Immature natural killer cell (primary cell): ENCODE data around the gene PLXND1. TPM values are rescaled to one million over a fixed set of nuclear protein-coding genes. Genes with fewer than 3 reads are reported as not detected.
"Not testable (repeated sequence)": the region's sequence is repeated elsewhere in the genome, so short reads cannot be mapped to it uniquely, and the experiment has no call there.

ENCODE experiments used
- DNase-seq, 3 donors: peaks; one replicate each; pipeline ENCODE4 v3.0.0; 2022; ENCODE audit warnings: mixed read lengths in 1 of 3
- H3K27ac Mint-ChIP-seq, 6 donors: one replicate each; pipeline ENCODE4 v1.8.0; 2020; ENCODE audit warnings: mixed read lengths in 6 of 6, mild to moderate bottlenecking in 5 of 6, inconsistent platforms in 4 of 6, moderate library complexity in 3 of 6
- H3K27me3 Mint-ChIP-seq, 3 donors: one replicate each; pipeline ENCODE4 v1.8.0; 2020 to 2021; ENCODE audit warnings: low read depth in 3 of 3, mild to moderate bottlenecking in 3 of 3, mixed read lengths in 3 of 3, moderate library complexity in 3 of 3, inconsistent platforms in 1 of 3
- H3K36me3 Mint-ChIP-seq, 3 donors: one replicate each; pipeline ENCODE4 v1.8.0; 2020; ENCODE audit warnings: mixed read lengths in 3 of 3, inconsistent platforms in 2 of 3, mild to moderate bottlenecking in 2 of 3
- H3K4me1 Mint-ChIP-seq, 2 donors: one replicate each; pipeline ENCODE4 v1.8.0; 2020; ENCODE audit warnings: inconsistent platforms in 2 of 2, mild to moderate bottlenecking in 2 of 2, mixed read lengths in 2 of 2, moderate library complexity in 1 of 2
- H3K4me3 Mint-ChIP-seq, 5 donors: one replicate each; pipeline ENCODE4 v1.8.0; 2020; ENCODE audit warnings: mild to moderate bottlenecking in 5 of 5, mixed read lengths in 5 of 5, inconsistent platforms in 3 of 5, moderate library complexity in 3 of 5
- H3K9me3 Mint-ChIP-seq, 6 donors: one replicate each; pipeline ENCODE4 v1.8.0; 2020; ENCODE audit warnings: mild to moderate bottlenecking in 6 of 6, mixed read lengths in 6 of 6, inconsistent platforms in 4 of 6, moderate library complexity in 3 of 6
- polyA plus RNA-seq, 3 donors: library from polyadenylated mRNA; unstranded; fragments of 300-500 nt; fragmentation: Illumina TruSeq; gene quantifications; one replicate each; pipeline ENCODE4 v1.2.3, GENCODE V29; 2021

The PLXND1 gene
- polyA plus RNA-seq, 3 donors from 2014 or later: 3.1 to 30.2 (median 6.1) TPM

- H3K9me3 Mint-ChIP-seq, H3K4me3 Mint-ChIP-seq, H3K27me3 Mint-ChIP-seq, DNase-seq, H3K4me1 Mint-ChIP-seq, H3K27ac Mint-ChIP-seq: not testable (repeated sequence)
- H3K36me3 Mint-ChIP-seq: peaks cover 7 to 32% (median 18%) of the 10 kb centered on the region in 3 donors
Measured at GRCh38 chr3:129515108-129515820, 91.2 kb downstream of the PLXND1 start.

- no peak overlapping the region for H3K4me3 Mint-ChIP-seq
- DNase-seq: no peak
- no peaks in the 10 kb centered on the region for H3K9me3 Mint-ChIP-seq
- peaks cover 0 to 7% (median 2%) of the 10 kb centered on the region in 3 donors for H3K27me3 Mint-ChIP-seq
- no peak overlapping the region for H3K27ac Mint-ChIP-seq
- peaks cover 0 to 5% of the 10 kb centered on the region in 2 donors for H3K4me1 Mint-ChIP-seq
- H3K36me3 Mint-ChIP-seq: peaks cover 7 to 33% (median 17%) of the 10 kb centered on the region in 3 donors
Measured at GRCh38 chr3:129514563-129514962, 91.9 kb downstream of the PLXND1 start.

GRCh38 chr3:129514110-129514509, 92.4 kb downstream of the PLXND1 start:
- H3K4me1 Mint-ChIP-seq: peaks cover 0 to 5% of the 10 kb centered on the region in 2 donors
- H3K4me3 Mint-ChIP-seq: no peak overlapping the region
- H3K27me3 Mint-ChIP-seq: peaks cover 0 to 7% (median 2%) of the 10 kb centered on the region in 3 donors
- H3K27ac Mint-ChIP-seq: no peak overlapping the region
- peaks cover 7 to 35% (median 21%) of the 10 kb centered on the region in 3 donors for H3K36me3 Mint-ChIP-seq
- DNase-seq: no peak
- H3K9me3 Mint-ChIP-seq: no peaks in the 10 kb centered on the region

- Mint-ChIP-seq H3K9me3 (no peaks in the 10 kb centered on the region), H3K4me3 (no peak overlapping the region), H3K36me3 (peaks cover 8 to 35% (median 21%) of the 10 kb centered on the region in 3 donors), H3K27me3 (peaks cover 0 to 7% (median 2%) of the 10 kb centered on the region in 3 donors), H3K27ac (no peak overlapping the region), H3K4me1 (peaks cover 0 to 5% of the 10 kb centered on the region in 2 donors)
- no peak for DNase-seq
Measured at GRCh38 chr3:129513705-129514104, 92.8 kb downstream of the PLXND1 start.

- H3K4me3 Mint-ChIP-seq: no peak overlapping the region
- peak overlapping the region in 2 of 6 donors; percentile 37 to 56 for H3K27ac Mint-ChIP-seq
- no peak for DNase-seq
- H3K36me3 Mint-ChIP-seq: peaks cover 11 to 35% (median 21%) of the 10 kb centered on the region in 3 donors
- no peaks in the 10 kb centered on the region for H3K9me3 Mint-ChIP-seq
- H3K4me1 Mint-ChIP-seq: peaks cover 0 to 11% of the 10 kb centered on the region in 2 donors
- peaks cover 0 to 7% (median 2%) of the 10 kb centered on the region in 3 donors for H3K27me3 Mint-ChIP-seq
Measured at GRCh38 chr3:129512595-129512994, 93.9 kb downstream of the PLXND1 start.

GRCh38 chr3:129507181-129507831, 99.2 kb downstream of the PLXND1 start:
- peaks cover 2 to 9% (median 3%) of the 10 kb centered on the region in 3 donors for H3K27me3 Mint-ChIP-seq
- H3K4me3 Mint-ChIP-seq: no peak overlapping the region
- peaks cover 4 to 30% (median 21%) of the 10 kb centered on the region in 3 donors for H3K36me3 Mint-ChIP-seq
- DNase-seq: no peak
- H3K4me1 Mint-ChIP-seq: peaks cover 13 to 26% of the 10 kb centered on the region in 2 donors
- no peaks in the 10 kb centered on the region for H3K9me3 Mint-ChIP-seq
- H3K27ac Mint-ChIP-seq: no peak overlapping the region

- no peak overlapping the region for H3K27ac Mint-ChIP-seq
- no peak overlapping the region for H3K4me3 Mint-ChIP-seq
- DNase-seq: no peak
- H3K4me1 Mint-ChIP-seq: peaks cover 13 to 26% of the 10 kb centered on the region in 2 donors
- H3K36me3 Mint-ChIP-seq: peaks cover 4 to 24% (median 22%) of the 10 kb centered on the region in 3 donors
- H3K27me3 Mint-ChIP-seq: peaks cover 2 to 9% (median 3%) of the 10 kb centered on the region in 3 donors
- no peaks in the 10 kb centered on the region for H3K9me3 Mint-ChIP-seq
Measured at GRCh38 chr3:129506231-129506742, 100.2 kb downstream of the PLXND1 start.

- Mint-ChIP-seq H3K36me3 (peaks cover 4 to 33% (median 24%) of the 10 kb centered on the region in 3 donors), H3K27ac (no peak overlapping the region), H3K4me1 (peaks cover 13 to 22% of the 10 kb centered on the region in 2 donors), H3K27me3 (peaks cover 1 to 11% (median 3%) of the 10 kb centered on the region in 3 donors), H3K9me3 (no peaks in the 10 kb centered on the region), H3K4me3 (no peak overlapping the region)
- no peak for DNase-seq
Measured at GRCh38 chr3:129505341-129505740, 101.1 kb downstream of the PLXND1 start.

Other genes starting within 250 kb of the PLXND1 start
- under 1 TPM in 1 of 3 donors, not detected in 2; 0.12 TPM for gene EFCAB12, start 178.0 kb downstream of the PLXND1 start, polyA plus RNA-seq
- 10 to 100 TPM; 26.5 to 36.0 (median 29.2) TPM for gene MBD4, start 166.7 kb downstream of the PLXND1 start, polyA plus RNA-seq
- 1 to 10 TPM; 5.7 to 7.0 (median 6.0) TPM for gene IFT122, start 166.5 kb downstream of the PLXND1 start, polyA plus RNA-seq
- gene RHO, start 78.0 kb downstream of the PLXND1 start, polyA plus RNA-seq: not detected
- gene H1-8, start 63.5 kb downstream of the PLXND1 start, polyA plus RNA-seq: not detected